ENCODE results near the gene DCTN4.

DCTN4 gene

DNA sequence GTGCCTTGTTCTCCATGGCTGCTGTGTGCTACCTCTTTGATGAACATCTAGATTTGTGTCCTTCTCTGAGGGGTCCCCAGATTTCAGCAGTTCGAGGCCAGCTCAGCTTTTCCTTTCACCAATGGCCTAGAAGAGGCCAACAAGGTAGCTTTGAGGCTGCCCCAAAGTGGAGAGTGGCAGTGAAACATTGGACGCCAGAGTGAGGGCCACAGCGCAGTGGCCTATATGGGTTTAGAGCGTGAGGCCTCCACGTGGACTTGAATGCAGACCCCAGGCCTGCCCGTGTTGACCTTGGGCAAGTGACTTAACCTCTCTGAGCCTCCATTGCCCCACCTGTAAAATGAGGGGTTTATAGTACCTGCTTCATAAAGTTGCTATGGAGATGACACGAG lies 85.9 kb downstream of the DCTN4 start:
- H3K36me3 ChIP-seq (ENCODE audit: control insufficient read depth, insufficient read depth, low read length) = no peaks in the 10 kb centered on the region
- no peak overlapping the region for H3K4me3 ChIP-seq (ENCODE audit: insufficient read depth, low read depth, low read length, poor library complexity, severe bottlenecking)
- peaks cover 11% of the 10 kb centered on the region for H3K4me1 ChIP-seq (ENCODE audit: control insufficient read depth, insufficient read depth, low read length, poor library complexity, severe bottlenecking)
- H3K9me3 ChIP-seq (ENCODE audit: control insufficient read depth, low read length) = no peaks in the 10 kb centered on the region
- no peak overlapping the region for H3K27ac ChIP-seq (ENCODE audit: insufficient read depth, low read length, poor library complexity, severe bottlenecking)
- DNase-seq = no peak
- H3K27me3 ChIP-seq (replicated peaks; ENCODE audit: control insufficient read depth, insufficient read depth, low read length, poor library complexity, severe bottlenecking) = peaks cover 18% of the 10 kb centered on the region

- Histone ChIP-seq H3K4me3 (ENCODE audit: insufficient read depth, low read depth, low read length, poor library complexity, severe bottlenecking) (peak overlapping the region; percentile 68), H3K27me3 (replicated peaks; ENCODE audit: control insufficient read depth, insufficient read depth, low read length, poor library complexity, severe bottlenecking) (peaks cover 18% of the 10 kb centered on the region), H3K27ac (ENCODE audit: insufficient read depth, low read length, poor library complexity, severe bottlenecking) (no peak overlapping the region), H3K36me3 (ENCODE audit: control insufficient read depth, insufficient read depth, low read length) (no peaks in the 10 kb centered on the region), H3K4me1 (ENCODE audit: control insufficient read depth, insufficient read depth, low read length, poor library complexity, severe bottlenecking) (peaks cover 11% of the 10 kb centered on the region), H3K9me3 (ENCODE audit: control insufficient read depth, low read length) (no peaks in the 10 kb centered on the region)
- DNase-seq = no peak
These were observed 86.5 kb downstream of the DCTN4 start for GRCh38 chr5:150672237-150672883.

- H3K27ac ChIP-seq (ENCODE audit: insufficient read depth, low read length, poor library complexity, severe bottlenecking) = no peak overlapping the region
- H3K9me3 ChIP-seq (ENCODE audit: control insufficient read depth, low read length) = no peaks in the 10 kb centered on the region
- H3K27me3 ChIP-seq (replicated peaks; ENCODE audit: control insufficient read depth, insufficient read depth, low read length, poor library complexity, severe bottlenecking) = peaks cover 18% of the 10 kb centered on the region
- H3K4me3 ChIP-seq (ENCODE audit: insufficient read depth, low read depth, low read length, poor library complexity, severe bottlenecking) = peak overlapping the region; percentile 68
- DNase-seq = no peak
- H3K4me1 ChIP-seq (ENCODE audit: control insufficient read depth, insufficient read depth, low read length, poor library complexity, severe bottlenecking) = peaks cover 11% of the 10 kb centered on the region
- no peaks in the 10 kb centered on the region for H3K36me3 ChIP-seq (ENCODE audit: control insufficient read depth, insufficient read depth, low read length)
These were observed 87.1 kb downstream of the DCTN4 start for GRCh38 chr5:150671509-150672236.

GRCh38 chr5:150670948-150671310 lies 87.9 kb downstream of the DCTN4 start:
- Histone ChIP-seq H3K27me3 (replicated peaks; ENCODE audit: control insufficient read depth, insufficient read depth, low read length, poor library complexity, severe bottlenecking) (peaks cover 18% of the 10 kb centered on the region), H3K4me3 (ENCODE audit: insufficient read depth, low read depth, low read length, poor library complexity, severe bottlenecking) (no peak overlapping the region)

DNA sequence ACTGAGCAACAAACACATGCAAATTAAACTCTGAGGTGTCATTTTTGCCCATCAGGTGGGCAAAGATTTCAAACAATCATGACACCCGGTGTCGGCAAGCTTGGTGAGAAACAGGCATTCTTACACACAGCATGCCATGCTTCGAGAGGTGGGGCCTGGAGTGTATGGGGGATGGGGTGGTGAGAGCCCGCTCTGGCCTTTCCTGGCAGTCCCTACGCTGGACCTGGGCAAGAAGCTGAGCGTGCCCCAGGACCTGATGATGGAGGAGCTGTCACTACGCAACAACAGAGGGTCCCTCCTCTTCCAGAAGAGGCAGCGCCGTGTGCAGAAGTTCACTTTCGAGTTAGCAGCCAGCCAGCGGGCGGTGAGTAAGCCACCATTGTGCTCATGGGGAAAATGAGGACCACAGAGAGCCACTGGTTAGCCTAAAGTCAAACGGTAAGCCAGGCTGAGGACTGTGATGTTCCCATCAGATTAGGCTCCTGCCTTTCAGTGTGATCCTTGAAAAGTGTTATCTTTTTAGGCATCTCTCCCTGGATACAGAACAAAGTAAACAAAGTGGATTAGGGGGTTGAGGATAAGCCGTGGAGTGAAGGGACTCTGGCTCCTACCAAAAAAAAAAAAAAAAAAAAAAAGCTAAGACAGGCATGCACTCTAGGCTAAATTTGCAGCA lies 88.4 kb downstream of the DCTN4 start:
- Histone ChIP-seq H3K36me3 (ENCODE audit: control insufficient read depth, insufficient read depth, low read length) (no peaks in the 10 kb centered on the region), H3K27me3 (replicated peaks; ENCODE audit: control insufficient read depth, insufficient read depth, low read length, poor library complexity, severe bottlenecking) (peaks cover 18% of the 10 kb centered on the region), H3K9me3 (ENCODE audit: control insufficient read depth, low read length) (no peaks in the 10 kb centered on the region), H3K4me3 (ENCODE audit: insufficient read depth, low read depth, low read length, poor library complexity, severe bottlenecking) (no peak overlapping the region), H3K27ac (ENCODE audit: insufficient read depth, low read length, poor library complexity, severe bottlenecking) (no peak overlapping the region), H3K4me1 (ENCODE audit: control insufficient read depth, insufficient read depth, low read length, poor library complexity, severe bottlenecking) (peaks cover 11% of the 10 kb centered on the region)
- no peak for DNase-seq

More at GRCh38 chr5:150670948-150671310, 87.9 kb downstream of the DCTN4 start:
- Histone ChIP-seq H3K9me3 (ENCODE audit: control insufficient read depth, low read length) (no peaks in the 10 kb centered on the region), H3K36me3 (ENCODE audit: control insufficient read depth, insufficient read depth, low read length) (no peaks in the 10 kb centered on the region), H3K27ac (ENCODE audit: insufficient read depth, low read length, poor library complexity, severe bottlenecking) (no peak overlapping the region), H3K4me1 (ENCODE audit: control insufficient read depth, insufficient read depth, low read length, poor library complexity, severe bottlenecking) (peaks cover 11% of the 10 kb centered on the region)
- DNase-seq = no peak

DNA sequence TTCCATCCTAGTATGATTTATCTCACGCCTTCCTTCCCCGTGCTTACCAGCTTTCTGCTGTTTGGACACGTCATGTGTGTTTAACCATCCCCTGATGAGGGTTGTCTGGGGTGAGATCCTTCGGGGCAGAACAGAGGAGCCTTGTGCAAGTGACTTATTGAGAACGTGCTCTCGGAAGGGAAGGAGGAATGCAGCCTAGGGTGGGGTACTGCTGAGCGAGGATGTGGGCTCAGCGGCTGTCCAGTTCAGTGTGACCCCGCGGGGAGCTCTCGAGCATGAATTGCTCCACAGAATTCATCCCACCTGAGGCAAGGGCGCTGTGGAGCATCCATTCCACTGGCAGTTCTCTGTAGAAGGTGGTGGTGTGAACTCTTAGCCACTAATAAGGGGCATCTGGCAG lies 93.8 kb downstream of the DCTN4 start:
- no peaks in the 10 kb centered on the region for H3K27me3 ChIP-seq (replicated peaks; ENCODE audit: control insufficient read depth, insufficient read depth, low read length, poor library complexity, severe bottlenecking)
- no peak for DNase-seq

DNA sequence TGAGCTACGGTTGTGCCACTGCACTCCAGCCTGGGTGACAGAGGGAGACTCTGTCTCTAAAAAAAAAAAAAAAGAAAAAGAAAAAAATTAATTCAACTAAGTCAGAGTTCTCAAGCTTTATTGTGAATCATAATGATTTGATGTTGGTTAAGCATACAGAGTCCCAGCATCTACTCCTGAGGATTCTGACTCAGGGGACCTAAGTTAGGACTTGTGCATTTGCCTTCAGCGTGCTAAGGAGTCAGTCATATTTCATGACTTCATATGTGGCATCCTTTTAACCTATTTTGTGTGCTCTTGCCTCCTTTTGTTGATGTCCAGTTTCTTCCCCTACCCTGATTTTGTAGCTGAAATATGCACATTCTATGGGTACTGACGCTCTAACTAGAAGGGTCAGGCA lies 94.9 kb downstream of the DCTN4 start:
- no peaks in the 10 kb centered on the region for H3K9me3 ChIP-seq (ENCODE audit: control insufficient read depth, low read length)
- no peaks in the 10 kb centered on the region for H3K4me1 ChIP-seq (ENCODE audit: control insufficient read depth, insufficient read depth, low read length, poor library complexity, severe bottlenecking)
- no peak overlapping the region for H3K27ac ChIP-seq (ENCODE audit: insufficient read depth, low read length, poor library complexity, severe bottlenecking)
- no peak overlapping the region for H3K4me3 ChIP-seq (ENCODE audit: insufficient read depth, low read depth, low read length, poor library complexity, severe bottlenecking)
- H3K27me3 ChIP-seq (replicated peaks; ENCODE audit: control insufficient read depth, insufficient read depth, low read length, poor library complexity, severe bottlenecking) = no peaks in the 10 kb centered on the region
- H3K36me3 ChIP-seq (ENCODE audit: control insufficient read depth, insufficient read depth, low read length) = no peaks in the 10 kb centered on the region
- DNase-seq = no peak

More for the DNA sequence above, 93.8 kb downstream of the DCTN4 start:
- Histone ChIP-seq H3K4me1 (ENCODE audit: control insufficient read depth, insufficient read depth, low read length, poor library complexity, severe bottlenecking) (no peaks in the 10 kb centered on the region), H3K27ac (ENCODE audit: insufficient read depth, low read length, poor library complexity, severe bottlenecking) (no peak overlapping the region), H3K9me3 (ENCODE audit: control insufficient read depth, low read length) (no peaks in the 10 kb centered on the region), H3K4me3 (ENCODE audit: insufficient read depth, low read depth, low read length, poor library complexity, severe bottlenecking) (no peak overlapping the region), H3K36me3 (ENCODE audit: control insufficient read depth, insufficient read depth, low read length) (no peaks in the 10 kb centered on the region)

- Histone ChIP-seq H3K4me1 (ENCODE audit: control insufficient read depth, insufficient read depth, low read length, poor library complexity, severe bottlenecking) (no peaks in the 10 kb centered on the region), H3K36me3 (ENCODE audit: control insufficient read depth, insufficient read depth, low read length) (no peaks in the 10 kb centered on the region), H3K27me3 (replicated peaks; ENCODE audit: control insufficient read depth, insufficient read depth, low read length, poor library complexity, severe bottlenecking) (no peaks in the 10 kb centered on the region), H3K4me3 (ENCODE audit: insufficient read depth, low read depth, low read length, poor library complexity, severe bottlenecking) (no peak overlapping the region), H3K9me3 (ENCODE audit: control insufficient read depth, low read length) (no peaks in the 10 kb centered on the region), H3K27ac (ENCODE audit: insufficient read depth, low read length, poor library complexity, severe bottlenecking) (no peak overlapping the region)
- DNase-seq = no peak
These were observed 95.9 kb downstream of the DCTN4 start for GRCh38 chr5:150662731-150663516.

DNA sequence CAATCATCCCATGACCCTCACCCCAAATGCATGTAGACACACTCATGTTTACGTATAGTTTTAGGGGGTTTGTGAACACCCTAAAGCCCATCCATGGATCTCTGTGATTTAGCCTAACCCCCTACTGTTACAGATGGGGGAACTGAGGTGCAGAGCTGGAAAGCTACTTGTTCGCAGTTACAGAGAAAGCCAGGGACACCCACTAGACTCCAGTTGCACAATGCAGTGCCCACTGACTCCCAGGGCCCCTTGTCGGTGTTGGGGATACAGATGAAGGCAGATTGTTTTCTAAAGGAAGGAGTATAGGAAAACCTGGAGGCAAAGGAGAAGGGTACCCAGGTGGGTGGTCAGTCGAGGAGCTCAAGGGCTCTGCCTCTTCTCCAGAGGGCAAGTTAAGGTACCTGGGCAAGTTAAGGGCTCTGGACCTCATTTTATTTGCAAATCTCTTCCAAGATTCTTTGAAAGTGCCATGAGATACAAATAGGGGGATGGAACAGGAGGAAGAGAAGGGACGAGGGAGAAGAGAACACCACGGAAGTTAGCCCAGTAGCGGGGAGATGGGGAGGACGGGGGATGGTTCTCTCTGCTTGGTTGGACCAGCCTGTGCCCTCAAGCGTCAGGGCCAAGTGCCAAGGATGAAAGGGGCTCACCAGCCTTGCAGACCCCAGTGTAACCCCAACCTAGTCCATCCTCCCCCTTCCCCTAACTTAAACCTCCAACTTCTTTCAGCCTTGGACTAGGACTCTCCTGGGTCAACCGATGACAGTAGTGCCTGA lies 96.8 kb downstream of the DCTN4 start:
- Histone ChIP-seq H3K4me1 (ENCODE audit: control insufficient read depth, insufficient read depth, low read length, poor library complexity, severe bottlenecking) (peaks cover 2% of the 10 kb centered on the region), H3K36me3 (ENCODE audit: control insufficient read depth, insufficient read depth, low read length) (no peaks in the 10 kb centered on the region), H3K9me3 (ENCODE audit: control insufficient read depth, low read length) (no peaks in the 10 kb centered on the region), H3K27me3 (replicated peaks; ENCODE audit: control insufficient read depth, insufficient read depth, low read length, poor library complexity, severe bottlenecking) (no peaks in the 10 kb centered on the region), H3K4me3 (ENCODE audit: insufficient read depth, low read depth, low read length, poor library complexity, severe bottlenecking) (no peak overlapping the region), H3K27ac (ENCODE audit: insufficient read depth, low read length, poor library complexity, severe bottlenecking) (no peak overlapping the region)
- DNase-seq = no peak
